H1 (cell line): Measurements from ENCODE around the gene ARMH4. TPM values are rescaled to one million over a fixed set of nuclear protein-coding genes. Genes with fewer than 3 reads are reported as not detected.

Source experiments
- CTCF ChIA-PET: fragments of 300-600 bp; sonication (Branson Sonifier 250); formaldehyde crosslinking; loops from one replicate; lab custom pipeline; 2021; ENCODE audit not compliant: partially characterized antibody; lab: Charles Lee
- POLR2A ChIA-PET: fragments of 300-600 bp; sonication (Branson Sonifier 250); formaldehyde crosslinking; loops from one replicate; lab custom pipeline; 2021; ENCODE audit warnings: inconsistent platforms; ENCODE audit not compliant: partially characterized antibody; lab: Charles Lee
- DNase-seq, 2 experiments: peaks; one replicate each; pipeline versions ENCODE4 v3.0.0 to v3.0.0-alpha.2; 2010 to 2022; ENCODE audit warnings: low spot score in 2 of 2, low read depth in 1 of 2, mixed read lengths in 1 of 2
- FAIRE-seq: peaks from 2 replicates; lab custom pipeline; 2011; peaks lifted over from hg19 to GRCh38; lab: Jason Lieb, UNC
- H2AFZ ChIP-seq: 2 replicates; pipeline ENCODE4 v1.8.1; 2012; ENCODE audit warnings: low read length, inconsistent platforms
- H2AK5ac ChIP-seq: 2 replicates; pipeline ENCODE4 v1.6.1; 2013; ENCODE audit warnings: low read depth, low read length
- H2BK120ac ChIP-seq: replicated peaks from 2 replicates; pipeline ENCODE3; 2013; ENCODE audit warnings: low read depth, low read length, inconsistent platforms
- H2BK12ac ChIP-seq: 2 replicates; pipeline ENCODE4 v1.6.1; 2013; ENCODE audit warnings: low read depth, low read length
- H2BK15ac ChIP-seq: 2 replicates; pipeline ENCODE4 v1.6.1; 2013; ENCODE audit warnings: low read length
- H2BK20ac ChIP-seq: 2 replicates; pipeline ENCODE4 v1.6.1; 2013; ENCODE audit warnings: low read length
- H2BK5ac ChIP-seq: 2 replicates; pipeline ENCODE4 v1.6.1; 2013; ENCODE audit warnings: low read depth, low read length
- H3K14ac ChIP-seq: 2 replicates; pipeline ENCODE4 v1.6.1; 2013; ENCODE audit warnings: inconsistent platforms; ENCODE audit not compliant: insufficient read length
- H3K18ac ChIP-seq: 2 replicates; pipeline ENCODE4 v1.6.1; 2013; ENCODE audit warnings: low read length; ENCODE audit errors: extremely low read depth
- H3K23ac ChIP-seq: 2 replicates; pipeline ENCODE4 v1.6.1; 2013; ENCODE audit warnings: inconsistent platforms; ENCODE audit not compliant: insufficient read length
- H3K23me2 ChIP-seq: 2 replicates; pipeline ENCODE4 v1.6.1; 2013; ENCODE audit warnings: low read depth, low read length
- H3K27ac ChIP-seq: 2 replicates; pipeline ENCODE4 v1.6.1; 2011; ENCODE audit warnings: low read depth, low read length, inconsistent platforms
- H3K27me3 ChIP-seq, 4 experiments: replicated peaks in 1 of 4; 1 replicate in 1 of 4; 2 replicates in 3 of 4; pipeline versions ENCODE4 v1.6.1 to v1.8.1; 2011 to 2013; ENCODE audit warnings: low read length in 3 of 4, mild to moderate bottlenecking in 3 of 4, inconsistent platforms in 2 of 4, mixed read lengths in 2 of 4, moderate library complexity in 1 of 4; ENCODE audit not compliant: control insufficient read depth in 3 of 4, insufficient read depth in 3 of 4; ENCODE audit errors: extremely low read depth in 1 of 4
- H3K36me3 ChIP-seq, 4 experiments: 2 replicates each; pipeline versions ENCODE4 v1.6.1 to v1.8.1; 2011 to 2013; ENCODE audit warnings: mild to moderate bottlenecking in 4 of 4, low read length in 3 of 4, moderate library complexity in 2 of 4, control low read depth in 1 of 4, inconsistent platforms in 1 of 4; ENCODE audit not compliant: insufficient read depth in 4 of 4, control insufficient read depth in 2 of 4
- H3K4ac ChIP-seq: replicated peaks from 2 replicates; pipeline ENCODE3; 2013; ENCODE audit warnings: low read length, low read depth, mixed read lengths, inconsistent platforms; ENCODE audit not compliant: insufficient read length
- H3K4me1 ChIP-seq, 4 experiments: replicated peaks in 1 of 4; 1 replicate in 1 of 4; 2 replicates in 3 of 4; pipeline versions ENCODE4 v1.6.1 to v1.8.1; 2011 to 2013; ENCODE audit warnings: low read length in 3 of 4, inconsistent platforms in 2 of 4, mixed read lengths in 1 of 4; ENCODE audit not compliant: insufficient read depth in 4 of 4, control insufficient read depth in 3 of 4
- H3K4me2 ChIP-seq, 2 experiments: 2 replicates each; pipeline versions ENCODE4 v1.6.1 to v1.8.1; 2011 to 2013; ENCODE audit warnings: low read depth in 2 of 2, low read length in 2 of 2, control low read depth in 1 of 2, inconsistent platforms in 1 of 2, mild to moderate bottlenecking in 1 of 2; ENCODE audit not compliant: insufficient read depth in 1 of 2
- H3K4me3 ChIP-seq, 4 experiments: fragments of 200-600, 300-600 bp in 1 of 4; sonication (generic), shearing (Covaris generic), sonication (Bioruptor Twin) in 1 of 4; 2 replicates each; pipeline versions ENCODE4 v1.5.1 to v1.8.1; 2011 to 2016; ENCODE audit warnings: low read length in 4 of 4, low read depth in 3 of 4, control low read depth in 2 of 4, inconsistent platforms in 2 of 4, mild to moderate bottlenecking in 2 of 4, mixed read lengths in 1 of 4, moderate library complexity in 1 of 4; ENCODE audit not compliant: insufficient read depth in 2 of 4; ENCODE audit errors: extremely low read depth in 1 of 4
- H3K56ac ChIP-seq: replicated peaks from 2 replicates; pipeline ENCODE3; 2013; ENCODE audit warnings: low read depth, mild to moderate bottlenecking, mixed read lengths, low read length, inconsistent platforms; ENCODE audit not compliant: insufficient read length
- H3K79me1 ChIP-seq: 2 replicates; pipeline ENCODE4 v1.6.1; 2013; ENCODE audit warnings: low read depth, low read length, control low read depth
- H3K79me2 ChIP-seq, 2 experiments: 2 replicates each; pipeline versions ENCODE4 v1.6.1 to v1.8.1; 2012 to 2013; ENCODE audit warnings: low read length in 2 of 2, mild to moderate bottlenecking in 2 of 2, inconsistent platforms in 1 of 2; ENCODE audit not compliant: insufficient read depth in 2 of 2, control insufficient read depth in 1 of 2
- H3K9ac ChIP-seq, 4 experiments: replicated peaks in 1 of 4; 1 replicate in 1 of 4; 2 replicates in 3 of 4; pipeline versions ENCODE4 v1.6.1 to v1.8.1; 2011 to 2013; ENCODE audit warnings: low read depth in 3 of 4, low read length in 3 of 4, control low read depth in 2 of 4, mild to moderate bottlenecking in 2 of 4, moderate library complexity in 2 of 4, inconsistent platforms in 1 of 4; ENCODE audit errors: extremely low read depth in 1 of 4
- H3K9me3 ChIP-seq, 2 experiments: 2 replicates each; pipeline versions ENCODE4 v1.6.1 to v1.8.1; 2012 to 2013; ENCODE audit warnings: mild to moderate bottlenecking in 2 of 2, moderate library complexity in 2 of 2, control low read depth in 1 of 2, inconsistent platforms in 1 of 2, low read depth in 1 of 2, low read length in 1 of 2, mixed read lengths in 1 of 2; ENCODE audit not compliant: insufficient read depth in 2 of 2
- H4K20me1 ChIP-seq, 2 experiments: replicated peaks in 1 of 2; 2 replicates each; pipeline versions ENCODE3 to v1.8.1; 2011 to 2013; ENCODE audit warnings: inconsistent platforms in 2 of 2, low read length in 2 of 2, mild to moderate bottlenecking in 1 of 2; ENCODE audit not compliant: insufficient read depth in 2 of 2, control insufficient read depth in 1 of 2
- H4K5ac ChIP-seq: 2 replicates; pipeline ENCODE4 v1.6.1; 2013; ENCODE audit warnings: low read length, low read depth, mixed read lengths, inconsistent platforms; ENCODE audit not compliant: insufficient read length
- H4K8ac ChIP-seq: 2 replicates; pipeline ENCODE4 v1.8.0; 2013; ENCODE audit warnings: mild to moderate bottlenecking, moderate library complexity, low read length, inconsistent platforms; ENCODE audit not compliant: insufficient read depth; ENCODE audit errors: extremely low read depth
- H4K91ac ChIP-seq: replicated peaks from 2 replicates; pipeline ENCODE3; 2013; ENCODE audit warnings: low read length, mixed read lengths, inconsistent platforms; ENCODE audit not compliant: insufficient read length
- CBX8 ChIP-seq: fragments of 300-800, 300-1000 bp; sonication (generic); IDR thresholded peaks from 2 replicates; pipeline ENCODE4 v1.7.1; 2016; ENCODE audit warnings: low read depth, low read length, borderline replicate concordance
- WGBS, 2 experiments: shearing (Covaris generic) in 1 of 2; methylation state at CpG; one replicate each; pipeline versions ENCODE4 v1.1.6 to v1.1.7; 2013 to 2015; ENCODE audit warnings: low lambda C conversion rate in 2 of 2, mixed read lengths in 2 of 2, inconsistent platforms in 1 of 2, low coverage in 1 of 2, missing lambda C conversion rate in 1 of 2; ENCODE audit not compliant: insufficient replicate concordance in 2 of 2, insufficient coverage in 1 of 2, insufficient read length in 1 of 2; ENCODE audit errors: extremely low coverage in 1 of 2, missing lambda C conversion rate in 1 of 2; 5-methylcytosine and 5-hydroxymethylcytosine counted together
- polyA plus RNA-seq, 7 experiments: library from polyadenylated mRNA; depleted of rRNA in 3 of 7; stranded (reverse) in 5 of 7; unstranded in 2 of 7; fragments of >200 nt in 5 of 7; fragments of 200-250 nt in 2 of 7; gene quantifications; 1 replicate in 5 of 7; 2 replicates in 1 of 7; 4 replicates in 1 of 7; pipeline versions ENCODE4 v1.2.1 to v1.2.3, GENCODE V29; 2011 to 2013; ENCODE audit warnings: missing spikeins in 2 of 7, mixed read lengths in 2 of 7
- total RNA-seq: library from RNA; stranded (reverse); fragmentation: NEBNext Ultra II Directional; extraction: Animal tissue kit (Norgen Biotek cat#: 25700); gene quantifications from 2 replicates; pipeline ENCODE4 v1.2.1, GENCODE V29; 2021

ARMH4 gene
- total and polyA plus RNA-seq, 2 of the 8 experiments (the other 6 are each of a cell fraction or from before 2014, with no cell fraction given) = 7.1 to 25.4 TPM

- H2BK5ac ChIP-seq = no peak overlapping the region
- H3K4ac ChIP-seq = no peak overlapping the region
- no peak overlapping the region for H2BK20ac ChIP-seq
- peaks cover 0 to 6% (median 2%) of the 10 kb centered on the region in 4 experiments; a peak in 3 of 7 replicates for H3K4me1 ChIP-seq
- FAIRE-seq = no peak
- no peak overlapping the region for H4K8ac ChIP-seq
- no peak overlapping the region for H2BK15ac ChIP-seq
- no peak overlapping the region for H3K27ac ChIP-seq
- H3K9ac ChIP-seq = no peak overlapping the region
- DNase-seq = no peak
- H3K14ac ChIP-seq = no peak overlapping the region
- H3K27me3 ChIP-seq = no peaks in the 10 kb centered on the region
- no peaks in the 10 kb centered on the region for H4K20me1 ChIP-seq
- H3K36me3 ChIP-seq = no peaks in the 10 kb centered on the region
- no peak overlapping the region for H2AK5ac ChIP-seq
- H3K56ac ChIP-seq = no peak overlapping the region
- no peak overlapping the region for H3K4me3 ChIP-seq
- no peak overlapping the region for H3K18ac ChIP-seq
- no peak overlapping the region for H4K91ac ChIP-seq
- H4K5ac ChIP-seq = no peak overlapping the region
- no peak for TF ChIP-seq CBX8
- H2BK12ac ChIP-seq = no peak overlapping the region
- H3K23ac ChIP-seq = no peak overlapping the region
- no peaks in the 10 kb centered on the region for H3K79me2 ChIP-seq
- WGBS, 2 experiments = 84% methylated on average over 2 of the region's 2 CpGs; no CpG with 5 or more reads in 1 of the 2 experiments
- no peaks in the 10 kb centered on the region for H3K79me1 ChIP-seq
- H3K9me3 ChIP-seq = no peaks in the 10 kb centered on the region
- H2AFZ ChIP-seq = 0 out of 2 replicates have a peak overlapping the region, but pooled peaks have one; percentile 47
- no peaks in the 10 kb centered on the region for H3K23me2 ChIP-seq
- no peak overlapping the region for H3K4me2 ChIP-seq
- H2BK120ac ChIP-seq = no peak overlapping the region
- ChIA-PET CTCF (interaction anchor here (0.6 to 3.2 kb wide), 31 partner anchors 9 to 596 kb away, joined by 3 to 17 read pairs (median 4); partner anchors contain the start of gene SLC35F4), POLR2A (no interaction called here)
These were observed 190.3 kb downstream of the ARMH4 start for GRCh38 chr14:57961786-57962060.
